ENCODE data around the gene CASP9. TPM values are rescaled to one million over a fixed set of nuclear protein-coding genes. Genes with fewer than 3 reads are reported as not detected.
A peak's percentile ranks its signal among the peaks of the same experiment; 100 is the strongest.
"Not testable (repeated sequence)": the region's sequence is repeated elsewhere in the genome, so short reads cannot be mapped to it uniquely, and the experiment has no call there.

CASP9 gene
- total RNA-seq, 1 donor from 2014 or later, result 30.8 TPM

DNA sequence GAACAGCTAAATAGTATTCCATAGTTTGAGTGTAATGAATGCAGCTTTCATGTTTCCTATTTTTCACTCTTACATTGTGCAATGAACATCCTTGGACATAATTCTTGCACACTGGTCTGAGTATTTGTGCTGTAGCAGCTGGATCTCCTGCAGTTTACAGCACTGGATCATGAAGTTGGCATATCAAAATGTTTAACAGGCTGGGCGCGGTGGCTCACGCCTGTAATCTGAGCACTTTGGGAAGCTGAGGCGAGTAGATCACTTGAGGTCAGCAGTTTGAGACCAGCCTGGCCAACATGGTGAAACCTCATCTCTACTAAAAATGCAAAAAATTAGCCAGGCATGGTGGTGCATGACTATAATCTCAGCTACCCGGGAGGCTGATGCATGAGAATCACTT, 52.9 kb downstream of the CASP9 start:
- peak; percentile 60 for DNase-seq (ENCODE audit: low read depth)

DNA sequence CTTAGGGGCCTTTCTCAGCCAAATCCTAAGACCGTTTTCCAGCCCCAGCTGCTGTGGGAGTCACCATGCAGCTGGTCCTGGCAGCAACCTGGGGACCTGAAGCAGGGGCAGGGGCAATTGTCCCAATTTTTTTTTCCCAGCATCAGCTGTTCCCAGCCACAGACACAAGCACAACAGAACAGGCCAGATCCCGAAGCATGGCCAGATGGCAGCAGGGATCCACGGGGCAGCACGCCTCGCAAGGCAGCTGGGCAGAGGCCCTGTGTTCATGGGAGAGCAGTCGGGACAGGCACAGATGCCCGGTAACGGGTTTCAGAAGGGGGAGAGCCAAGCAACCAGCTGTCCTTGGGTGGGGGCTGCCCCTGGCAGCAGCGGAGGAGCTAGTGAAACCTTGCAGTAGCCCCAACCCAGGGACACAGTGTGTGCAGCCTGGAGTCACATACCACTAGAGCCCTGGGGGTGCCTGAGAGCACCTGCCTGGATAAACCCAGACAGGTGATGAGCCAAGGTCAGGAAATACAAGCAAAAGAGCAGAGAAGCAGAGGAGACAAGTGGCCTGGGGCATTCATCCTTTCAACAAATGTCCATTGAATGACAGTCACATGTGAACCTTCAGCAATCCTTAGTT, 54.1 kb downstream of the CASP9 start:
- peak; percentile 98 for DNase-seq (ENCODE audit: low read depth)

DNA sequence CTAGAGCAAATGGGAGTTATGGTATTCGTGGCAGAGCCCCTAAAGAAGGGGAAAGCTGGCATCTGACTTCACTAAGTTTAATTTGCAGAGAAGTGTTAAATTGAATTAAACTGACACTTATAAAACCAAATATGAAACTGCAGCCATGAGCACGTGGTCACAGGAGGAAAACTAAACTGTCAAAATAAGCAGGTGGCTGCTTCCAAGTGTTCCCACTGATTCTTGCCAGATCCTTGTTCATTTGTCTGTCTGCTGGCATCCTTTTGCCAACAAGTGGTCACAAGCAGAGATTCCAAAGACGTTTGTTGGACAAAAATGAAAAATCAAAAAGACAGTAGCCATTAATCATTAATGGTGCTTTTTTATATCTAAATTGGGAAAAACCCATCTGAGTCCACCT, 54.7 kb downstream of the CASP9 start:
- DNase-seq (ENCODE audit: low read depth), result no peak

DNA sequence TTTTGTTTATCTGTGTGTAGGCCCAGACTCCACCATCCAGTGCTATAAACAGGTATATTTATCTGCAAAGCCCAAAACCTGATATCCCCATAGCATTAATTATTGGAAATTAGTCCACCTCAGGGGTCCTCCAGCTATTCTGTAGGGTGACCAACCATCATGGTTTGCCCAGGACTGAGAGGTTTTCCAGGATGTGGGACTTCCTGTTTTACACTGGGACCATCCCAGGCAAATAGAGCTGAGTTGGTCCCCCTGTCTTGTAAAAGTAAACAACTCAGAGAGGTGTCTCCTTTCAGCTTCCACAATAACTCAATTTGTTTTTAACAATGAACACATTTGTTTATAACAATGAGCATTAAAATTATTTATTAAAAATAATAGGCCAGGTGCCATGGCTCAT, 55.9 kb downstream of the CASP9 start:
- DNase-seq (ENCODE audit: low read depth), result no peak

DNA sequence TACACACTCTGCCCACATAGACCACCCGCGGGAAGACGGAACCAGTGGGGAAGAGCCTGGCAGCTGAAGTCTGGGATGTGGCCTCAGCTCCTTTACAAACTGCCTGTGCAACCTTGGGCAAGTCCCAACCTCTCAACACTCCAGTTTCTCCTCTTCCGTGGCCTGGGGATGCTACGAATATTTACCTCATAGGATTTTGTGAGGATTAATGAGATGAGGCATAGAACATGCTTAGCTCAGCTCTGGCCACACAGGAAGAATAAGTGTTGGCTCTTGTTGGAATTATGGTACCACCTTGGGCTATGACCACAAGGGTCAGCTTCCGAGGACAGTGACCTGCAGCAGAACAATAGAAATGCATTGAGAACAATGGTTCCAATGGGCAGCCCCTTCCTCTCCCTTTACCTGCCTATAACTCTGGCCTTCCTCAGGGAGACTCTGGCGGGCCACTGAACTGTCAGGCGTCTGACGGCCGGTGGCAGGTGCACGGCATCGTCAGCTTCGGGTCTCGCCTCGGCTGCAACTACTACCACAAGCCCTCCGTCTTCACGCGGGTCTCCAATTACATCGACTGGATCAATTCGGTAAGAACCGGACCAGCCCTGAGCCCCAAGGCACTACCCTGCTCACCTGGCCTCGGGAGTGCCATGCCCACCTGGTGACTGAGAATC, 56.9 kb downstream of the CASP9 start:
- not testable (repeated sequence) for DNase-seq (ENCODE audit: low read depth)

DNA sequence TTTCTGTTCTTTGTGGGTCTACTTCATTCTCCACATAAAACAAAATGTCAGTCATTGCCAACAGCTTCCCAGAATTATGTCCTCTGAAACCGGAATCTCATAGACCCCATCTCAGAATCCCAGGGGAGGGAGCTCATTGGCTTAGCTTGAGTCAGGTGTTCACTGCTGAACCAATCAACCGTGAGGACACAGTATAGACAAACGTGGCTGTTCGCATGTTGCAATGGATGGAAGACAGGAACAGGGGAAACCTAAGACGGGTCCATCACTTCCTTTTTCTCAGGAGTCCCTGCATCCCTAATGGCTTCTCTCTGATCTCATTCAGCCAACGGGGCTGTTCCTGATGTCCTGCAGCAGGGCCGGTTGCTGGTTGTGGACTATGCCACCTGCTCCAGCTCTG, 58.3 kb downstream of the CASP9 start:
- no peak for DNase-seq (ENCODE audit: low read depth)

DNA sequence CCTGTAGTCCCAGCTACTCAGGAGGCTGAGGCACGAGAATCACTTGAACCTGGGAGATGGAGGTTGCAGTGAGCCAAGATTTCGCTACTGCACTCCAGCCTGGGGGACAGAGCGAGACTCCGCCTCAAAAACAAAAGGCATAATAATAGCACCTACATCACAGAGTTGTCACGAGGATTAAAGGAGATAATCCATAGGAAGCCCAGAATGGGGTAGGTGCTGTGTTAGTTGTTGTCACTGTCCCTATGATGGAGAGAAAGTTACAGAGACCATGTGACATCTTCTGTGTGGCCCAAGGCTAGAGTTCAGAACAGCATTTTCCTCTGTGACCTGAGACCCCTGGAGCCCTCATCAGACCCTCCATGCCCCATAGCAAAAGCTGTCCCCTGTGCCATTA, 60.1 kb downstream of the CASP9 start:
- DNase-seq (ENCODE audit: low read depth), result not testable (repeated sequence)

DNA sequence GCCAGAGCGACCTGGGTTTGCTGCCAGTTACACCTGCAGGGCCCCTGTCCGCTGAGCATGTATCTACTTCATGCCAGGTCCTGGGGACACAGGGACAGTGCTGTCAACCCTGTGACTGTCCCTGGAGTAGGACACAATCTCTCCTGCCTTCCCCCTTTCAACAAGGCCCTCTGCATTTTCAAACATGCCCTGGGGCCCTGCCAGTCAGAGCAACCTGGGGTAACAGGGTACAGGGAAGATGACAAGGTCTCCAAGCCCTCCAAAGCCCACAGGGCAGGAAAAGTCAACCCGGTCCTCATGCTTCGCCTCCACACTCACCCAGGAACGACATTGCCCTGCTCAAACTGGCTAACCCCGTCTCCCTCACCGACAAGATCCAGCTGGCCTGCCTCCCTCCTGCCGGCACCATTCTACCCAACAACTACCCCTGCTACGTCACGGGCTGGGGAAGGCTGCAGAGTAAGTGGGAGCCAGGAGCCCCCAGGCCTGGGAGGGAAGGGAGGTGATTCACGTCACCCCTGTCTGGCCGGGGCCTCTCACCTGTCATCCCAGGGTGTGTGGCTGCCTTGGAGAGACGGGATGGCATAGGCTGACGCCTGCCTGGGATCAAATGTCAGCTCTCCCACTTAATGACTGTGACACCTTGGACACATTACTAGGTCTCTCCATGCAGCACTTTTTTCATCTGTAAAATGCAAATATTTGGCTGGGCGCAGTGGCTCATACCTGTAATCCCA, 60.8 kb downstream of the CASP9 start:
- DNase-seq (ENCODE audit: low read depth), result not testable (repeated sequence)

DNA sequence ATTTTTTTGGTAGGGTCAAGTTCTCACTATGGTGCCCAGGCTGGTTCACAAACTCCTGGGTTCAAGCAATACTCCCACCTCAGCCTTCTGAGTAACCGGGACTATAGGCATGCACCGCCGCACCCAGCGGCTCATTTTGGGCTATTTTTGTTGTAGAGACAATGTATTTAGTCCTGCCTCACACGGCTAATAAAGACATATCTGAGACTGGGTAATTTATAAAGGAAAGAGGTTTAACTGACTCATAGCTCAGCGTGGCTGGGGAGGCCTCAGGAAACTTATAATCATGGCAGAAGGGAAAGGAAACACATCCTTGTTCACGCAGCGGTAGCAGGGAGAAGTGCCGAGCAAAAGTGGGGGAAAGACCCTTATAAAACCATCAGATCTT, 63.3 kb downstream of the CASP9 start:
- no peak for DNase-seq (ENCODE audit: low read depth)

DNA sequence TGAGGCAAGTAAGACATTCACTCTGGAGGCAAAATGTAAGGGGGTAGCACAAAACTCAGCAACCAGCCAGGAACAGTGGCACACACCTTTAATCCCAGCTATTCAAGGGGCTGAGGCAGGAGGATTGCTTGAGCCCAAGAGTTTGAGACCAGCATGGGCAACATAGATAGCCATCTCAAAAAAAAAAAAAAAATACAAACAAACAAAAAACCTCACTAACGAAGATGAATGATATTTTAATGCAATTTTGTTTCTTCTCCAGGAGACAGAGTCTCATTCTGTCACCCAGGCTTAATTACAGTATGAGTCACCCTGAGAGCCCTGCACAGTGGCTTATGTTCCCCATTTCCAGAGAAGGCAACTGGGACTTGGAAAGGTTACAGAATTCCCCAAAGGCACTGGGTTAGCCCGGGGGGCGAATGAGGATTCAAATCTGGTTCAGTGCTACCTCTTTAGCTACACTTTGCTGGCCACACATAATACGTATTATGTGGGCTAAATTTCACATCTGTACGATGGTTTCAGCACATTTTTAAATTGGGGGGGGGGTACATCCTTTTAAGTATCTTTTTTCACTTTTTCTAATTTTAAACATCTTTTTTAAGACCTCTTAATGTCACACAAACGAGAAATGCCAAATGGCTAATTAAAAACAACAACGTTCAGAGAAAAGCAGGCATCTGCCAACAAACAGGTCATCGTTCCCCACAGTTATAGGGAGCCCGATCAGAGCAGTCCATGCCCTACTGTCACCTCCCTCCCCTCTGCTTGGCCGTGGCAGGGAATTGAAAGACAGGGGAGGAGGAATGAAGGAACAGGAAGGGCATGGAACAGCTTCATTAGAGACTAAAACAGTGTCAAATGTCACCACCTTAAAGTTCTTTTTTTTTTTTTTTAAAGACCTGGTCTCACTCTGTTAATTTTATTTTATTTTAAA, 64.0 kb downstream of the CASP9 start:
- peak; percentile 75 for DNase-seq (ENCODE audit: low read depth)

DNA sequence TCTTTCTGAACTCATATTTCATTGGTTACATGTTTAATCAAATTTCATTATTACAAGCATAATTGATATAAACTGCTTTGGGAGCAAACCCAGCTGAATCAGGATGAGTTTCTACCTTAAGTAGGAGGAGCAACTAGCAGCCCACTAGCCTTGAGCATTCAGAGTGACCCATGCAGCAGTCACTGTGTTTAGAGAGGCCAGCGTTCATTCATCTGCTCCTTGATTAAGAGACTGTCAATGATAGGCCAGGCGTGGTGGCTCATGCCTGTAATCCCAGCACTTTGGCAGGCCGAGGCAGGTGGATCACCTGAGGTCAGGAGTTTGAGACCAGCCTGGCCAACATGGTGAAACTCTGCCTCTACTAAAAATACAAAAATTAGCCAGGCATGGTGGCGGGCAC, 65.6 kb downstream of the CASP9 start:
- not testable (repeated sequence) for DNase-seq (ENCODE audit: low read depth)

DNA sequence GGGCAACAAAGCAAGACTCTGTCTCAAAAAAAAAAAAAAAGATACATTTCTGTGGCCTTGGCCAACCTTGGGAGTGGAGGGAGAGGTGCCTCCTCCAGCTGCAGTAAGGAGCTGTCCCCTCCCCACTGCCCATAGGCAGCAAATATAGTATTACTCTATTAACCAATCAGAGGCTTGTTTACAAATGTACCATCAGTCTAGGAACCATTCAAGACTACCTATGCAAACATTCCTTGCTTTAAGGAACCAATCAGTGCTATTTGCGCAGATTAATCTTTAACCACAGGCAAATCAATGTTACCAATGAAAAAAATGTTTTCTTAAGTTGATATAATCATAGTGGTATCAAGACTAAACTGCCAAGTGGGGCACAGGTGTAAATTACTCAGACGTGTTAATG, 66.4 kb downstream of the CASP9 start:
- DNase-seq (ENCODE audit: low read depth), result no peak

DNA sequence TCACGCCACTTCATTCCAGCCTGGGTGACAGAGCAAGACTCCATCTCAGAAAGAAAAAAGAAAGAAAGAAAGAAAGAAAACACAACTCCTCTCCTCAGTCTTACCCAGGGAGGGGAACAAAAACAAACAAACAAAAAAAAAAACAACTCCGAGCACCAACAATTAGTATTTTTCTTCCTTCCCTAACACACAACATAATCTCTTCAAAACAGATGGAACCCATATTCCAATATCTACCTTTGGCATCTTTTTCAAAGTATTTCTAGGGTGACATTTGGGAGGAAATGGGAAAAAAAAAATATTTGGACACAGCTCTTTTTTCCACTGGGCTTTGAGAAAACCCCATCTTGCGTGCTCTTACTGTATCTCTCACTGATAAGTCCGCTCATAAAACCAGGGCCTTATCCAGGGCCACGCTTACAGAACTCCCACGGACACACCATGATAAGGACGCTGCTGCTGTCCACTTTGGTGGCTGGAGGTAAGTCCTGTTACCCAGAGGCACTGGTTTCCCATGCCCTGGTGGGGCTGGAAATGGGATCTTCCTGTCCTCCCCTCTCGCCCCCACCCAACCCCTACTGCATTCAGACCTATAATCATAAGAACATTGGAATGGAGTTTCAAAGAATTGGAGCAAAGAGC, 67.6 kb downstream of the CASP9 start, which contains the start of gene CELA2A:
CELA2A (plus strand) TSS at position 420 of the 642 bp plus-strand sequence; CDS start at position 442, 22 bp downstream.
- DNase-seq (ENCODE audit: low read depth), result no peak

DNA sequence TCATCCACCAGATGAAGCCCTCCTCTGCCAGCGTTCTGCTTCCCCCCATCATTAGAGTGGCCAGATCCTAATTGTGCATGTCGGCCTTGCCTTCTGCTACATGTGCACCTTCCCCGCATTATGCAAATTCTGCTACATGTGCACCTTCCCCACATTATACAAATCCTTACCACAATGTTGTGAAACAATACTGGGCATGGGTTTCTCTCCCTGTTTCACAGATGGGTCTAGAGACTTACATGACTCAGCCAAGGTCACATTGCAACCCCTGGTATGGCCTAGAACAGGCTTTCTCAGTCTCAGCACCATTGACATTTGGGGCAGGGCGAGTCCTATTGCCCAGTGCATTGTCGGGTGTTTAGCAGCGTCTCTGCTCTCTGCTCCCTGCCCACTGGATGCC, 68.5 kb downstream of the CASP9 start:
- no peak for DNase-seq (ENCODE audit: low read depth)

DNA sequence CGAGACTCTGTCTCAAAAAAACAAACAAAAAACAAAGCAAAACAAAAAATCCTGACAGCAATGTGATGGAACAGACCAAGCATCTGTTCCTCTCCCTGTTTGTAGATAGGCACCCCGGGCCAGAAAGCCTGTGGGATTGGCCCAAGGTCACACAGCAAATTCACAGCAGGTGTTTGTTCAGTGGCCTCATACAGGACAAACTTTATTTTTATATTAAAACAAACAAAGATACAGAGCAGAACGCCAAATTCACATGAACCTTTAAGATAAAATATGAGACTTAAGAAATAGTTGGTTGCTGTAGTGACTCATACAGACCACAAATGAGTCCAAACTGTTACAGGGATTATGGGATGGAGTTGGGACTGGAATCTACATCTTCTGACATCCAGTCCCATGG, 69.8 kb downstream of the CASP9 start:
- DNase-seq (ENCODE audit: low read depth), result peak; percentile 53

DNA sequence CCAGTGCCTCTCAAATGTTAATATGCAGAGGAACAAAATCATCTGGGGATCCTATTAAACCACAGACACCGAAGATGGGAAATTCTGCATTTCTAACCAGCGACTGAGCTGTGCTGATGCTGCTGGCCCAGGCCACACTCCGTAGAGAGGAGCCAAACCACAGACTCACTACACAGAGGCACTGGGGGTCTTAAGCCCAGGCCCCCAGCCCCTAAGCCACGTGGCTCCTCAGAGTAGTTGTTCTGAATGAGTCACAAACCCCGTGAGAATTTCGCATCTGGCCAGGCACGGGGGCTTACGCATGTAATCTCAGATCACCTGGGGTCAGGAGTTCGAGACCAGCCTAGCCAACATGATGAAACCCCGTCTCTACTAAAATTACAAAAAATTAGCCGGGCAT, 70.3 kb downstream of the CASP9 start:
- no peak for DNase-seq (ENCODE audit: low read depth)

DNA sequence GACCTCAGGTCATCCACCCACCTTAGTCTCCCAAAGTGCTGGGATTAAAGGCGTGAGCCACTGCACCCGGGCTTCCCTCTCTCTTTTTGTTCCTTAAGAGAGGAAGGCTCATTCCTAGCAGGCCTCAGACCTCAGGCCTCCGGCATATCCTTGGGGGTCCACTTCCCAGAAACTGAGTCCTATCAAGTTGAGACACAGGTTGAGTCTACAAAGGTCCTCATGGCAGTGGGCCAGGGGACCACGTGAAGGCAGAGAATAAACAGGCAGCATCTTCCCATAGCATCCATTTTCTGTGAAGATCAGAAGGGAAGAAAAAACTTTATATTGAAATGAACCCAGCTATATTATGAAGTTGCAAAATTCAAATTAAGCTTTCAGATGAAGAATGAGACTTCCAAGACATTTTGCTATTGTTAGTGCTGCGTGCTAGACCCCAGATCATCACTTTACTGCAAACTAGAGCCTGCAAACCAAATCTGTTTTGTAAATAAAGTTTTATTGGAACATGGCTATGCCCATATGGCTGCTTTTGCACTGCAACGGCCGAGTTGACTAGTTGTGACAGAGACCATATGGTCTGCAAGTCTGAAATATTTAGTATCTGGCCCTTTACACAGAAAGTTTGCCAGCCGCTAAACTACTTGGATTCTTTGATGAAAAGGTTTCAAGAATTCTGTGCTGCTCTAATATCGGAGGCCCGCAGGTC, 71.0 kb downstream of the CASP9 start:
- DNase-seq (ENCODE audit: low read depth), result no peak

DNA sequence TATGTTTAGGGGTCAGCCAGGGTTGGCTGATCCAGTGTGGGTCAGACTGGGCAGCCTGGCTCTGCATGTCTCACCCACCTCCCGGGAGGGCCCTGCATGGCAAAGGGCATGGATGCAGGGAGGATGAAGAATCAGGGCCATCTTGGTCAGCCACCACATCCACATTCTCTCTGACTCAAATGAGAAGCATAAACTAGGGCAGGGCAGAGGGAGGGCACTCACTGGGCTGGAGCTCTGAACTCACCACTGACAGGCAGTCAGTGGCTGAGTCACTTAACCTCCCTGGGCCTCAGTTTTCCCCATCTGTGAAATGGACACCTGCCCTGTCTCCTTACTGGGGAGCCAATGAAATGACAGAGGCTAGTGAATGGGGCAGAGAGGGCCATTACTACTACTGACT, 71.8 kb downstream of the CASP9 start:
- no peak for DNase-seq (ENCODE audit: low read depth)

DNA sequence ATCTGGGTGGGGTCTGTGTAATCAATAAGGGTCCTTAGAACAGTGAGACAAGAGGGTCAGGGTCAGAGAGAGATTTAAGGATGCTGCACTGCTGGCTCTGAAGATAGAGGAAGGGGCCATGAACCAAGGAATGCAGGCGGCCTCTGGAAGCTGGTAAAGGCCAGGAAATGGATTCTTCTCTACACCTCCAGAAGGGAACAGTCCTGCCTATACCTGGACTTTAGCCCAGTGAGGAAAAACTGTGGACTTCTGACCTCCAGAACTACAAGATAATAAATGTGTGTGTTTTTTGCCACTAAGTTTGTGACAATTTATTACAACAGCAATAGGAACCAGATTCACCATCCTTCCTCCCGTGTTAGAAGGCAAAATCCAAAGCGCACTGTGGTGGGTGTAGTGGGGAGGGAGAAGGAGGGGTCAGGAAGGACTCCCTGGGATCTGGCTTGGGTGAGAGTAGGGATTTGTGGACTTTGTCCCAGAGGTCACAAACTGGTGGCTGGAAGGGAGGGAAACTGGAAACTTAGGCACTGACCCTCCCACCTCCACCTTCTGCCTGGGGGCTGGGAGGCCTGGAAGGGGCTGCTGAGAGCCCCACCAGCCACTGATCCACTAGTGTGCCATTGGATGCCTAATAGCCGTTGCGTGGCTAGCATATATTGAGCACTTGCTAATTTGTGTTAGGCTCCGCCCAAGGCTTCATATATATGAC, 72.8 kb downstream of the CASP9 start:
- DNase-seq (ENCODE audit: low read depth), result no peak

DNA sequence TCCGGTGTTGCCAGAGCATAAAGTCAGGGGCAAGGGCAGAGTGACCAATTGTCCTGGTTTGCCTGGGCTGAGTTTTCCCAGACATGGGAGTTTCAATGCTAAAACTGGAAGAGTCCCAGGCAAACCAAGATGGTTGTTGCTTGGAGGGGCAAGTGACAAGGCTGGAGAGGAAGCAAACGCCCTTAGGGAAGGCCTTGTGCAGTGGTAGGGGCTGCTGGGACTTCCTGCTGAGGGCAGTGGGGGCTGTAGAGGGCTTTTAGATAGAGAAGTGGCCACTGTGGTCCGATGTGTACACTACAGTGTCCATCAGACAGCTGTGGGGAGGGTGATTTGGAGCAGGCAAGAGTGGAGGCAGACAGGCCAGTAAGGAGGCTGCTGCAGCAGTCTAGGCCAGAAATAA, 74.4 kb downstream of the CASP9 start:
- DNase-seq (ENCODE audit: low read depth), result no peak

All from myocyte (in vitro differentiated cells).